ENCODE results near the gene RABL6. TPM values are rescaled to one million over a fixed set of nuclear protein-coding genes. Genes with fewer than 3 reads are reported as not detected.
"Not testable (repeated sequence)": the region's sequence is repeated elsewhere in the genome, so short reads cannot be mapped to it uniquely, and the experiment has no call there.

RABL6 gene
- total RNA-seq, 1 donor from 2014 or later, result 109 TPM

DNA sequence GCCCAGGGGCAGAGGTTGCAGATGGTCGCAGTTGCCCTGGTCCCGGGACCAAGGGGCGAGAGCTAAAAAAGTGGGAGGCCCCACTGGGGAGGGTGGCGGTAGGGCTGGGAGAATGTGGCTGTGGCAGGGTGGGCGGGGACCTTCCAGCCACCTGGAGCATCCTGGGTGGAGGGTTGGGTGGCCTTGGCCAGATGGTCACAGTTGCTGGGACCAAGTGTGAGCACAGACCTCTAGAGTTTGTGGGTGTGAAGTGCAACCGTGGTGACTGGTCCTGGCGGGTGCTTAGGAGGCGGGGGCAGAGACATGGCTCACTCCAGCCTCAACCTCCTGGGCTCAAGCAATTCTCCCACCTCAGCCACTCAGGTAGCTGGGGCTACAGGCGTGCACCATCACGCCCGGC lies 72.9 kb downstream of the RABL6 start:
- Mint-ChIP-seq H3K36me3 (ENCODE audit: low read depth) (peaks cover 4% of the 10 kb centered on the region), H3K27me3 (ENCODE audit: insufficient read depth) (no peaks in the 10 kb centered on the region), H3K27ac (peak overlapping the region; percentile 91), H3K4me1 (ENCODE audit: low read depth) (peaks cover 44% of the 10 kb centered on the region), H3K9me3 (no peaks in the 10 kb centered on the region), H3K4me3 (peak overlapping the region; percentile 15)
- DNase-seq (ENCODE audit: low spot score), result no peak
- intact Hi-C loops (cut with micrococcal nuclease), result loop anchor here (5.0 kb wide), 1 partner anchor 343 kb away; no protein-coding TSS in a partner anchor

DNA sequence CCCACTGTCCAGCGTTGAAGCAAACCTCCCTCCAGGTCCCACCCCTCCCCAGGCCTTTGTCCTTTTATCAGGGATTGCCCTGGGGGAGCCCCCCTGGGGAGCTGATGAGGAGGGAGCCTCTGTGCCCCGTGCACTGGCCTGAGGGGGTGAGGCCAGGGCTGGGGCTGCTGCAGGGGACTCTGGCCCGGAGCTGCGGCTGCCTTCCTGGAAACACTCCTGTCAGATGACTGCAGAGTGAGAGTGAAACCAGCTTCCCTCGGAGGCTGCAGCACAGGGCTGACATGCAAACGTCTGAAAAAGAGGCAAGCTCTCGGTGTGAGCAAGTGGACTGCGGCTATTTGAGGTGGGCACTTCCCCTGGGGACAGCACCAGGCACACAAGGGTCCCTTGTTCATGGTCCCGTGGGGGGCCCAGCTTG lies 74.0 kb downstream of the RABL6 start:
- H3K4me1 Mint-ChIP-seq (ENCODE audit: low read depth), result peaks cover 37% of the 10 kb centered on the region
- intact Hi-C loops (cut with micrococcal nuclease), result loop anchor here (1.0 to 5.0 kb wide), 5 partner anchors 15 to 344 kb away; partner anchors contain the start of genes EDF1, FBXW5 and PHPT1
- no peaks in the 10 kb centered on the region for H3K9me3 Mint-ChIP-seq

DNA sequence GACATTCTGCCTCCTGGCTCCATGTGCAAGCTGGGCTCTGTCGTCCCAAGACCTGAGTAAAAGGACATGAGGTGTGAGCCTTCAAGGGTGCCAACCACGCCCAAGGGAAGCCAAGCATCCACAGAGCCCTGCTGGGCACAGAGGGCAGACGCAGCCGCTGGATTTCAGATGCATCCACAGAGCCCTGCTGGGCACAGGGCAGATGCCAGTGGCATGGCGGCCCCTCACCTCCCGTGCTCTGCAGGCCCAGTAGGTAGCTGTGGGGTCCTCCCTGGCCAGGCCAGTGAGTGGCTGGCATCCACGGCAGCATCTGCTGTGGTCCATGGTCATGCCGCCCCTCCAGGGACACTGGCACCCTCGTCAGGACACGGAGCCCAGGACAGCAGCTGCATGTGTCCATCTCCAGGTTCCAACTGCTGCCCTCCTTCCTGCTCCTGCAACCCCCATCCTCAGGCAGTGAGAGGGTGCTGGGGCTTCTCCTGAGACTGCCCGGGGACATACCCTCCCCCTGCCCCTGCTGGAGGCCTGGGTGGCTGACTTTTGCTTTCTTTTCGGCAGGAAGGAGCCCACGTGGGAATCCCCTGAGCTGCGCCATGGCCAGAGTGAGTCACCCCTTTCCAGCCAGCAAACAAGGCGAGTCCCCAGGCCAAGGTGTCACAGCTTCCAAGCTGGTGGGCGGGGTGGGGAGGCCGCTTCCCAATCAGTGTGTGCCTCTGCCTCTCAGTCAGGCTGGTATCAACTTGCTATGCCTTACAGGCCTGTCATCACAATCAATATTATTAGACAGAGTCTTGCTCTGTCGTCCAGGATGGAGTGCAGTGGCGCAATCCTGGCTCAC lies 74.6 kb downstream of the RABL6 start:
- peak overlapping the region; percentile 91 for H3K27ac Mint-ChIP-seq
- H3K36me3 Mint-ChIP-seq (ENCODE audit: low read depth), result peaks cover 5% of the 10 kb centered on the region

More for the DNA sequence above, 74.0 kb downstream of the RABL6 start:
- Mint-ChIP-seq H3K27me3 (ENCODE audit: insufficient read depth) (no peaks in the 10 kb centered on the region), H3K36me3 (ENCODE audit: low read depth) (peaks cover 3% of the 10 kb centered on the region), H3K4me3 (peak overlapping the region; percentile 77), H3K27ac (peak overlapping the region; percentile 91)
- peak; percentile 71 for DNase-seq (ENCODE audit: low spot score)

DNA sequence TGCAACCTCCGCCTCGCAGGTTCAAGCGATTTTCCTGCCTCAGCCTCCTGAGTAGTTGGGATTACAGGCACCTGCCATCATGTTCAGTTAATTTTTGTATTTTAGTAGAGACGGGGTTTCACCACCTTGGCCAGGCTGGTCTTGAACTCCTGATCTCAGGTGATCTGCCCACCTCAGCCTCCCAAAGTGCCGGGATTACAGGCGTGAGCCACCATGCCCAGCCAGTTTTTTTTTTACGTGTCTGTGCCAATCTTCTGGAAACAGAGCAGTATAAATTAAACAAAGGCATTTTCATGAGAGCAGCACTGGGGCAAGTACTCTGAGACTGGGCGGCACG lies 75.2 kb downstream of the RABL6 start:
- not testable (repeated sequence) for H3K36me3 Mint-ChIP-seq (ENCODE audit: low read depth); H3K27me3 Mint-ChIP-seq (ENCODE audit: insufficient read depth); H3K9me3 Mint-ChIP-seq; DNase-seq (ENCODE audit: low spot score)
- Mint-ChIP-seq H3K27ac (peak overlapping the region; percentile 91), H3K4me3 (peak overlapping the region; percentile 77), H3K4me1 (ENCODE audit: low read depth) (peaks cover 44% of the 10 kb centered on the region)
- intact Hi-C loops (cut with micrococcal nuclease), result loop anchor here (1.0 to 5.0 kb wide), 5 partner anchors 17 to 346 kb away; partner anchors contain the start of genes EDF1, FBXW5 and PHPT1

More for the DNA sequence above, 74.6 kb downstream of the RABL6 start:
- peaks cover 40% of the 10 kb centered on the region for H3K4me1 Mint-ChIP-seq (ENCODE audit: low read depth)
- peak overlapping the region; percentile 77 for H3K4me3 Mint-ChIP-seq
- DNase-seq (ENCODE audit: low spot score), result peak; percentile 88
- intact Hi-C loops (cut with micrococcal nuclease), result loop anchor here (1.0 to 5.0 kb wide), 5 partner anchors 16 to 345 kb away; partner anchors contain the start of genes EDF1, FBXW5 and PHPT1
- no peaks in the 10 kb centered on the region for H3K27me3 Mint-ChIP-seq (ENCODE audit: insufficient read depth)
- H3K9me3 Mint-ChIP-seq, result no peaks in the 10 kb centered on the region

DNA sequence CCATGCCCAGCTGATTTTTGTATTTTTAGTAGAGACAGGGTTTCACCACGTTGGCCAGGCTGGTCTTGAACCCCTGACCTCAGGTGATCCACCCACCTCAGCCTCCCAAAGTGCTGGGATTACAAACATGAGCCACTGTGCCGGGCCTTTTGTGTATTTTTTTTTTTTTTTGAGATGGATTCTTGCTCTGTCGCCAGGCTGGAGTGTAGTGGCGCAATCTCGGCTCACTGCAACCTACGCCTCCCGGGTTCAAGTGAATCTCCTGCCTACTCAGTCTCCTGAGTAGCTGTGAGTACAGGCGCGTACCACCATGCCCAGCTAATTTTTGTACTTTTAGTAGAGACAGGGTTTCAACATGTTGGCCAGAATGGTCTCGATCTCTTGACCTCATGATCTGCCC lies 75.9 kb downstream of the RABL6 start:
- H3K27ac Mint-ChIP-seq, result peak overlapping the region; percentile 91
- H3K4me3 Mint-ChIP-seq, result peak overlapping the region; percentile 77
- intact Hi-C loops (cut with micrococcal nuclease), result loop anchor here (5.0 kb wide), 1 partner anchor 346 kb away; no protein-coding TSS in a partner anchor
- H3K9me3 Mint-ChIP-seq; DNase-seq (ENCODE audit: low spot score); H3K27me3 Mint-ChIP-seq (ENCODE audit: insufficient read depth); H3K36me3 Mint-ChIP-seq (ENCODE audit: low read depth): not testable (repeated sequence)
- H3K4me1 Mint-ChIP-seq (ENCODE audit: low read depth), result peaks cover 51% of the 10 kb centered on the region

DNA sequence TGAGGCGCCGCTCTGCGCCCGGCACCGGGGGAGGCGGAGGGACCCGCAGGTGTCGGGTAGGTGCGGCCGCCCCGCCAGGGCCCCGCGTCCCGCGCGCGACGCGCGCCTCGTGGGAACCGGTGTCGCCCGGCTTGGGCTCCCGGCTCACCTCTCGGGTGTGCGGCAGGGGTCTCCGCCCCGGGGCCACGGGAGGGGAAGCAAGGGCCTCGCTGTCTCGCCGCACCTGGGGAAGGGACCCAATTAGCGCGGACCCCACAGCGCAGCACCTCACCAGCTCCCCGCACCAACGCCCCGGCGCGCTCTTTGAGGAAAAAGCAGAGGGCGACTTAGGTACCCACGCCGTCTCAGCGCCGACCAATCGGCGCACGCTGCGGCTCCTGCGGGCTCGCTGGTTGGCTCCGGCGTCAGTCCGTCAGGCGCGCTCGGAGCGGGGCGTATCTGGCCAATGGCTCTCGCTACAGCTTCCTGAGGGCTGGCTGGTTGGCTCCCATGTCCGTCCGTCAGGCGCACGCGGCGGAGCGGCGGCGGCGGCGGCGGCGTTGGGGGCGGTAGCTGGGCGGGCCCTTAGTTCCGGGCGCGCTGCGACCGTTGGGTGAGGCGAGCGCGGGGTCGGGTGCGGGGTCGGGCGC lies 78.3 kb downstream of the RABL6 start, which contains the start of gene TRAF2:
Gene TRAF2 (plus strand): TSS at position 567 of the 629 bp plus-strand sequence. CDS start 12,225 bp downstream, outside the sequence.
- peak; percentile 99 for DNase-seq (ENCODE audit: low spot score)
- peak within 1 kb of the TSS; percentile 93 for H3K27ac Mint-ChIP-seq
- H3K36me3 Mint-ChIP-seq (ENCODE audit: low read depth), result peaks cover 17% of the 10 kb centered on the region
- no peaks in the 10 kb centered on the region for H3K9me3 Mint-ChIP-seq
- peak within 1 kb of the TSS; percentile 98 for H3K4me3 Mint-ChIP-seq
- no peaks in the 10 kb centered on the region for H3K27me3 Mint-ChIP-seq (ENCODE audit: insufficient read depth)
- intact Hi-C loops (cut with micrococcal nuclease), result loop anchor here (1.0 to 5.0 kb wide), 7 partner anchors 16 to 355 kb away; partner anchors contain the start of genes EDF1, MAN1B1, PAXX and PHPT1
- peaks cover 44% of the 10 kb centered on the region for H3K4me1 Mint-ChIP-seq (ENCODE audit: low read depth)

- intact Hi-C loops (cut with micrococcal nuclease), result loop anchor here (1.0 to 5.0 kb wide), 7 partner anchors 15 to 354 kb away; partner anchors contain the start of genes EDF1, MAN1B1, PAXX and PHPT1
- H3K4me1 Mint-ChIP-seq (ENCODE audit: low read depth), result peaks cover 36% of the 10 kb centered on the region
- H3K9me3 Mint-ChIP-seq, result no peaks in the 10 kb centered on the region
- H3K36me3 Mint-ChIP-seq (ENCODE audit: low read depth), result peaks cover 17% of the 10 kb centered on the region
- no peaks in the 10 kb centered on the region for H3K27me3 Mint-ChIP-seq (ENCODE audit: insufficient read depth)
- peak overlapping the region; percentile 98 for H3K4me3 Mint-ChIP-seq
- peak overlapping the region; percentile 93 for H3K27ac Mint-ChIP-seq
- peak; percentile 32 for DNase-seq (ENCODE audit: low spot score)
Measured at GRCh38 chr9:136886610-136887597, 79.2 kb downstream of the RABL6 start.

GRCh38 chr9:136888454-136888853 lies 80.7 kb downstream of the RABL6 start:
- Mint-ChIP-seq H3K4me3 (no peak overlapping the region), H3K9me3 (no peaks in the 10 kb centered on the region), H3K36me3 (ENCODE audit: low read depth) (peaks cover 23% of the 10 kb centered on the region), H3K4me1 (ENCODE audit: low read depth) (peaks cover 28% of the 10 kb centered on the region), H3K27ac (no peak overlapping the region), H3K27me3 (ENCODE audit: insufficient read depth) (no peaks in the 10 kb centered on the region)
- DNase-seq (ENCODE audit: low spot score), result no peak
- intact Hi-C loops (cut with micrococcal nuclease), result loop anchor here (5.0 kb wide), 1 partner anchor 199 kb away; the partner anchor contains the start of gene MAN1B1

GRCh38 chr9:136889858-136890257 lies 82.1 kb downstream of the RABL6 start:
- no peaks in the 10 kb centered on the region for H3K27me3 Mint-ChIP-seq (ENCODE audit: insufficient read depth)
- H3K4me3 Mint-ChIP-seq, result no peak overlapping the region

GRCh38 chr9:136890661-136891060 lies 82.9 kb downstream of the RABL6 start:
- Mint-ChIP-seq H3K27ac (no peak overlapping the region), H3K4me3 (no peak overlapping the region), H3K27me3 (ENCODE audit: insufficient read depth) (no peaks in the 10 kb centered on the region), H3K36me3 (ENCODE audit: low read depth) (peaks cover 31% of the 10 kb centered on the region), H3K9me3 (no peaks in the 10 kb centered on the region), H3K4me1 (ENCODE audit: low read depth) (peaks cover 27% of the 10 kb centered on the region)
- DNase-seq (ENCODE audit: low spot score), result no peak
- intact Hi-C loops (cut with micrococcal nuclease), result no loop called here

More at GRCh38 chr9:136889858-136890257, 82.1 kb downstream of the RABL6 start:
- intact Hi-C loops (cut with micrococcal nuclease), result loop anchor here (5.0 kb wide), 1 partner anchor 197 kb away; the partner anchor contains the start of gene MAN1B1
- Mint-ChIP-seq H3K9me3 (no peaks in the 10 kb centered on the region), H3K27ac (no peak overlapping the region), H3K4me1 (ENCODE audit: low read depth) (peaks cover 33% of the 10 kb centered on the region), H3K36me3 (ENCODE audit: low read depth) (peaks cover 31% of the 10 kb centered on the region)
- no peak for DNase-seq (ENCODE audit: low spot score)
